EL (cell line): ENCODE data around the gene ACAD9.
"Not testable (repeated sequence)": the region's sequence is repeated elsewhere in the genome, so short reads cannot be mapped to it uniquely, and the experiment has no call there.

Experiments used
- DNase-seq: peaks from one replicate; pipeline ENCODE4 v3.0.0-alpha.2; 2016

The ACAD9 gene

DNA sequence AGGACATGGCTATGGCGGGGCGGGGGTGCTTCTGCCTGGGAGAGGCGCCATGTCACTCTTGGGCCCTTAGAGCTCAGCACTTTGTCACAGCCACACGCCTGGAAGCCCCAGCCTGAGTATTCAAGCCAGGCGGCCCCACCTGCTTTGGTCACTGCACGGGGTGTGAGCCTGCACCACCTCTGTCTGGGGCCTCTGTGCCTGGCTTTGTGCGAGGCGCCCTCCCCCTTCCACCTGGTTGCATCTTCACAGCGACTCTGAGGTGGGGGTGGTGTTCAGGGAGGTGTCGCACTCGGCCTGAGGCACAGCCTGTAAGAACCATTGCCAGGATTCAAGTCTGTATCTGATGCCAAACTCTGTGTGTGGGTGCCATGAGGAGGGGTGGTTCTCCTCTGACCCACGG is 24.1 kb downstream of the ACAD9 start:
- no peak for DNase-seq

DNA sequence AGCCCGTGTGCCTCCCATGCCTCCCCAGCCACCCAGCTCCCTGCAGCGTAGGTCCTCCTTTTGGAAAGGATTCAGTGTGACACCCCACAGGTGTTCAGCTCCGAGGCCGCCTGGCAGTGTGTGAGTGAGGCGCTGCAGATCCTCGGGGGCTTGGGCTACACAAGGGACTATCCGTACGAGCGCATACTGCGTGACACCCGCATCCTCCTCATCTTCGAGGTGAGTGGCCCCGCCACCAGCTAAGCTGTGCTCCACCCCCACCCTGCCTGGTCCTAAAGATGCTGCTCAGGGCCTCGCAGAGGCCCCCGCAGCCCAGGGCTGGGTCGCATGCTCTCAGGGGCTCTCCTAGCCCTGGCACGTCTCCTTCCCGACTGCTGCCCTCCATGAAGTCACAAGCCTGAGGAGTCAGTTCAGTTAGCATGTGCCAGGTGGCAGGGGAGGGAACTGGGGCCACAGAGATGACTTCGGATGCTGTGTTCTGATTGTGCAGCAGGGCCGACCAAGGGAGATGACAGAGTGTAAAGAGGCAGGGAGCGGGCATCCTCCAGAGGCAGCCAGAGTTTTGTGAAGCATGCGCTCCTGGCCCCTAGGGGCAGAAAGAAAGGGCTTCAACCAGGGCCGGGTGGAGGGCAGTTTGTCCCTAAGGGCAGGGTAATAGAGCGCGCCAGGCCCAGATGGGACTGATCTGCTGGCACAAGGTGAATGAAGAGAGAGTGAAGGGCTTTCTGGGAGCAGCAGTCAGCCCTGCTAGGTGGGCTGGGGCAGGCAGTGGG is 26.8 kb downstream of the ACAD9 start:
- no peak for DNase-seq

- no peak for DNase-seq
These were observed 27.5 kb downstream of the ACAD9 start for GRCh38 chr3:128906804-128907525.

DNA sequence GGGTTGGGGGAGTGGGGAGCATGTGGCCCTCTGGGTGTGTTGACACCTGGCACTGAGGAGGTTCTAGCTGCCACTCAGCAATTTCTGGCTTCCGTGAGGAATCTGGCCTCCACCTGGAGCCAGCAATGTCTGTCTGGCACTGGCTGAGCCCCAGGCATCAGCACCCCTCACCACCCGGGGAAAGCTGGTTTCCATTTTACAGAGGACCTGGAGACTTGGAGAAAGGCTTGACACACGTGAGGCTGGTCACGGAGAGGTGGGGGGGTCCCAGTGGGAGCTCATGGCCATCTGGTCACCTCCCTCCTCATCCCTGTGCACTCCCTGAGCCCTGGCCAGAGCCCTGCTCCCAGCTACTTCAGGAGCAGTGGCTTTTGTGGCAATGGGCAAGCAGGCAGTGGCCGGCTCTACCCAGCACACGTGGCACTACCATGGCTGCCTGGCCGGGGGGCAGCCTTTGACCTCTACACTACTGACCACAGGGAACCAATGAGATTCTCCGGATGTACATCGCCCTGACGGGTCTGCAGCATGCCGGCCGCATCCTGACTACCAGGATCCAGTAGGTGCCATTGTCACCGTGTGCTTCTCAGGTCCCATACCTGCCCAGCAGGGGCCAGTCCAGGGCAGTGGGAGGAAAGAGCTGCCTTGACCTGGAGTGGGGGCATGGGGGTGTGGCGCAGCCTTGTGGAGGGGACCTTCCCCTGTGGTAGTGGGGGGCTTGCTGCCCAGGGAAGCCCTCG is 28.5 kb downstream of the ACAD9 start:
- DNase-seq = no peak

GRCh38 chr3:128908951-128909350 is 29.5 kb downstream of the ACAD9 start:
- no peak for DNase-seq

- DNase-seq = no peak
These were observed 30.6 kb downstream of the ACAD9 start for GRCh38 chr3:128910006-128910405.

DNA sequence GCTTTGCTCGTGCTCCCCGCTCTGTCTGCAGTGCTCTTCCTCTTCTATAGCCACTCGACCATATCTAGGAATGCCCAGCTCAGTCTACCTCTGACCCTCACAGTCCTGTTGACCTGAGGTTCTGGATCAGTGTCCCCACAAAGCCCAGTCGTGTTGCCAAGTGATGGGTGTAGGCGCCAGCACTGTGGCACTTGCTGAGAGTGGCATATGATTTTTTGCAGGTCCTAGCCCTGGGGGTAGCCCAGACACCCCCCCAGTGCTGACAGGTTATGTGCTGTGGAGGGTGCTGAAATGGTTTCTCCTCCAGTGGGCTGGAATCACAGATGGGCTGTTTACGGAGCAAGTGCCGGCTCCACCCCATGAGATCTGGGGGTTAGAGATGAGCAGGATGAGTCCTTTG is 32.5 kb downstream of the ACAD9 start:
- no peak for DNase-seq

- no peak for DNase-seq
These were observed 35.7 kb downstream of the ACAD9 start for GRCh38 chr3:128914966-128915645.

DNA sequence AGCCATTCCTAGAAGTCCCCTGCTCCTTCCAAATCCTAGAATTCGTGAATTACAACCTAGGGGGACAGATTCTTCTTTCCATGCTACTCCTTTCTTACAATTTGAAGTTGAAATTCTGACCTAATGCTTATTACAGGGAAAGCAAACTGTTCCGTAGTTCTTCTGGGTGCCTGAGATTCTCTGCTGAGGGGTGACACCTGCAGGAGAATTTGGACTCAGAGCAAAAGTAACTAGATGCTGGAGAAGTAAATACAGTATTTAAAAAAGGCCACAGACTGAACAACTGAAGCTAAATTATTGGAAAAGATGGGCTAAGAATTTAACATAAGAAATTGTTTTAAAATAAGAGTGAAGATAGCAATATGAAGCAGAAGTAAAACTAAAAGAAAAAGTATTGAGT is 37.9 kb downstream of the ACAD9 start:
- no peak for DNase-seq

DNA sequence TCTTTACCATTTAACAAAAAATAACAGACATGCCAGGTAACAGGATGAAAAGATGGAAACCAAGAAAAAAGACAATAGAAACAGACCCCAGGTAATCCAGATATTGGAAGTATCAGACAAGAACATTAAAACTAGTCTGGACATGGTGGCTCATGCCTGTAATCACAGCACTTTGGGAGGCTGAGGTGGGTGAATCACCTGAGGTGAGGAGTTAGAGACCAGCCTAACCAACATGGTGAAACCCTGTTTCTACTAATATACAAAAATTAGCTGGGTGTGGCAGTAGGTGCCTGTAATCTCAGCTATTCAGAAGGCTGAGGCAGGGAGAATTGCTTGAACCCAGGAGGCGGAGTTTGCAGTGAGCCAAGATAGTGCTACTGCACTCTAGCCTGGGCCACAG is 40.6 kb downstream of the ACAD9 start:
- DNase-seq = no peak

- no peak for DNase-seq
These were observed 43.5 kb downstream of the ACAD9 start for GRCh38 chr3:128922804-128923459.

DNA sequence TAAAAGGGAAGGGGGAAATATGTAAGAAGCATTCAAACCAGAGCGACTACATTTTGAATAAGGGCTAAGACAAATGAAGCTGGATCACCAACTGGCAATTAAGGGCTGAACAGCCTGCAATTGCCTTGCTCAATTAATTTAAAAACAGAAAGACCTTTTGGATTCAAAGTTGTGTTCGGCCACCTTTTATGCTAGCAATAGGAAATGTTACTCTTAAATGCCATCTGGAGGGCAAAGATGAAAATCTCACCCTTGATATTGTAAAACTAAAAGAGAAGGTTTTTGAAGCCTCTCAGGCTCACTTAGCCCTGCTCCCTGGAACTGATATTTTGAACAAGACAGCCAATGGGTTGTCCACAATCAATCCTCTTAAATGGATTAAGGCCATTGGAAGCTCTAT is 44.2 kb downstream of the ACAD9 start:
- no peak for DNase-seq

DNA sequence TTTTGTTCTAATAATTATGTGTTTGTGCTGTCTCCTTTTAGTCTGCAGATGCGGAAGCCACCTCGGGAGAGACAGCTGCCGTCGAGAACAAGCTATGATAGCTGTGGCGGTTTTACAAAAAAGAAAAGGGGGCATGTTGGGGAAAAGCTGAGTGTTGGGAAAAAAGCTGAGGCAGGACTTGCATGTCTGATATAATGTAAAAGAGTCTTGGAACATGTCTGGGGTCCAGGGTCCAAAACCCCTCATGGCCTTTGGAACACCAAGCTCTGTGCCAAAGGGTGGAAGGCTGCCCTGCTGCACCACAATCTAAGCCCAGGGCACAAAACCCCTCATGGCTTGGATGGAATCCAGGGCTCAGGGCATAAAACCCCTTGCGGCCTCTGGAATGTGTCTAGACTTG is 44.6 kb downstream of the ACAD9 start:
- DNase-seq = not testable (repeated sequence)

DNA sequence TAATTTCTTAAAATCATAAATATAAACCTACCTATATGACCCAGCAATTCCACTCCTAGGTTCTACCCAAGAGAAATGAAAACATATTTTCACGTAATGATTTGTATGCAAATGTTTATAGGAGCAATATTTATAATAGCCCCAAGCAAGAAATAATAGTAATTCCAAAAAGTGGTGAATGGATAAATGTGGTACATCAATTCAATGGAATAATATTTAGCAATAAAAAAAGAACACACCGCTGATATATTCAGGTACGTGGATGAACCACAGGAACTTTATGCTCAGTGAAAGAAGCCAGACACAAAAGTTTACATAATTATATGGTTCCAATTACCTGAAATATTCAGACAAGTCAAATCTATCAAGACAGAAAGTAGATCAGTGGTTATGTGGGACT is 49.9 kb downstream of the ACAD9 start:
- DNase-seq = no peak

DNA sequence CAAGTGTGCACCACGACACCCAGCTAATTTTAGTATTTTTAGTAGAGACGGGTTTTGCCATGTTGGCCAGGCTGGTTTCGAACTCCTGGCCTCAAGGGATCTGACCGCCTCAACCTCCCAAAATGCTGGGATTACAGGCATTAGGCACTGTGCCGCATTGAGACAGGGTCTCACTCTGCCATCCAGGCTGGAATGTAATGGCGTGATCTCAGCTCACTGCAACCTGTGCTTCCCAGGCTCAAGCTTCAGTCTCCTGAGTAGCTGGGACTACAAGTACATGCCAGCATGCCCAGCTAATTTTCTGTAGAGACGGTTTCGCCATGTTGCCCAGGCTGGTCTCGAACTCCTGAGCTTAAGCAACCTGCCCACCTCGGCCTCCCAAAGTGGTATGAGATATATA is 51.6 kb downstream of the ACAD9 start:
- DNase-seq = no peak

- DNase-seq = no peak
These were observed 53.2 kb downstream of the ACAD9 start for GRCh38 chr3:128932516-128933212.

DNA sequence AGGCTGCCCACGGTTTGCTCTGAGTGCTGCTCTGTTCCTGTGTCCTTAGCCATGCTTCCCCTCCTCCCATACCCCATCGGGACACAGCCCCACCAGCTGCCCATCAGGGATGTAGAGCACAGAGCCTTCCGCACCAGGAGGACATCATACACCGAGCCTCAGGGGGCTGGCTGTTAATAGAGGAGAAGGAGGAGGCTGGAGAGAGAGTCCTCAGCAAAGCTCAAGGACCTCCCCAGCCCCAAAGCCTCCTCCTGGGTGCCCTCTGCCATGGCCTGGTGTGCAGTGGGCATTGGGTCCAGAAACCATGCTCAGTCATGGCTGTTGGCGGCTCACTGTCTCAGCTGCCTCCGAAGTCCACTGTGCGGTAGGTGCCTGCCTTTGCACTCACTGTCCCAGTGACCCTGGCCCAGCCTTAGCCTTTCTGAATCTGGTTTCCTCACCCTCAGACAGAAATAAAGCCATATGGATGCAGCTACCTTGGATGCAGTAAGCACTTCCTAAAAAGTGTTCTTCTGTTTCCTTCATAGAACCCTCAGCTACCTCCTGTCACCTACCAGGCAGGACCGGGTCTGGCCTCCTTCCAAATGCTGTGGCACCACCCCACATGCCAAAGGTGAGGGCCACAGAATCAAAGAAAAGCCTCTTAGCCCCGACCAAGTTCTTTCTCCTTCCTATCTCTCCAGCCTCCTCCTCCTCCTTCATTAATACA is 53.9 kb downstream of the ACAD9 start:
- DNase-seq = no peak

- DNase-seq = no peak
These were observed 54.5 kb downstream of the ACAD9 start for GRCh38 chr3:128933922-128934253.

DNA sequence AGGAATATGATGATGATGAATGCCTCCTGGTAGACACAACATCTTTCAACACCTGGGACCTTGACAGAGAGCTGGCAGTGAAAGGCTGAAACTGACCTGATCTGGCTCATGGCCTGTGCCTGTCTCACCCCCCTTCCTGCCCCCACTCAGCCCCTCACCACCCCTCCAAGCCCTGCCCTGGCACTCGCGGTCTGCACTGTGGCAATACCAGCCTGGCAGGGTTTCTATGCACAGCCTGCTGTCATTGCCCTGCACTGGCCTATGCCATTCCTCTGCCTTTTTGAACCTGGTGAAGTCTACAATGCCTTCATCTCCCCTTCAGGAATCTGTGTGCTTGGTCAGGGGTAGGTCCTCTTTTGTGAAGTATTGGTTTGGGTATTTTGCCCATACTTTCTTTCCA is 56.5 kb downstream of the ACAD9 start:
- no peak for DNase-seq

GRCh38 chr3:128936341-128936740 is 56.9 kb downstream of the ACAD9 start:
- no peak for DNase-seq

DNA sequence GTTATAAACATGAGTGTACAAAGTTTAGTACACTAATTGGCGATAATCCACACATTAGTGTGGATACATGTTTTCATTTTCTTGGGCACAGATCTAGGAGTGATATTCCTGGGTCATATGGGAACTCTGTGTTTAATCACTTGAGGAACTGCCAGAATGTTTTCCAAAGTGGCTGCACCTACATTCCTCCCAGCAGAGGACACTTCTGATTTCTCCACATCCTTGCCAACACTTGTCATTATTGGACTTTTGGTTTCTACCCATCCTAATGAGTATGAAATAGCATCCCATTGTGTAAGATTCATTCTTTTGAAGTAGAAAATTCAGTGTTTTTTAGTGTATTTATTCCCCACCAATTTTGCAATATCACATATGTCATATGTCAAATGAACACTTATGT is 60.8 kb downstream of the ACAD9 start:
- no peak for DNase-seq
